ENCODE results near the gene DGKH. TPM values are rescaled to one million over a fixed set of nuclear protein-coding genes. Genes with fewer than 3 reads are reported as not detected.

Gene DGKH
- total and polyA plus RNA-seq, 2 of the 13 experiments (the other 11 are each of a cell fraction or from before 2014, with no cell fraction given) = 0.01 to 0.13 TPM

- WGBS (ENCODE audit: low lambda C conversion rate) = 3% methylated on average over 4 of the region's 4 CpGs
- POLR2A ChIA-PET = no interaction called here
- TF ChIP-seq ZBTB1 (CRISPR knock-in tag; IDR thresholded peaks at IDR 0.05; ENCODE audit: borderline replicate concordance) (no peak), ZNF740 (CRISPR knock-in tag; IDR thresholded peaks at IDR 0.05) (no peak), SP1 (IDR thresholded peaks at IDR 0.05) (no peak), SP1 (CRISPR knock-in tag; IDR thresholded peaks at IDR 0.05) (no peak), ADNP (CRISPR knock-in tag; IDR thresholded peaks at IDR 0.05) (no peak), ZNF773 (CRISPR knock-in tag; IDR thresholded peaks at IDR 0.05; ENCODE audit: borderline replicate concordance) (no peak), MEIS1 (CRISPR knock-in tag; IDR thresholded peaks at IDR 0.05; ENCODE audit: borderline replicate concordance) (no peak)
- Histone ChIP-seq H3K4me2 (ENCODE audit: low read depth, low read length) (no peak overlapping the region), H3K27ac (ENCODE audit: extremely low read length, insufficient read depth, low read length) (no peak overlapping the region), H3K36me3 (replicated peaks in 1 of 2; ENCODE audit: control insufficient read depth in 1 of 2, insufficient read depth in 2 of 2, low read length in 2 of 2) (no peaks in the 10 kb centered on the region), H3K9ac (ENCODE audit: insufficient read depth, low read depth, low read length) (no peak overlapping the region), H2AFZ (ENCODE audit: low read length) (no peak overlapping the region), H3K4me1 (ENCODE audit: insufficient read depth, low read length) (no peaks in the 10 kb centered on the region), H3K4me3 (replicated peaks in 1 of 3; ENCODE audit: insufficient read depth in 1 of 3, low read depth in 2 of 3, low read length in 3 of 3) (no peak overlapping the region), H4K20me1 (ENCODE audit: insufficient read depth, low read length) (no peaks in the 10 kb centered on the region), H3K79me2 (ENCODE audit: insufficient read depth, low read length) (no peaks in the 10 kb centered on the region), H3K27me3 (ENCODE audit: control insufficient read depth in 1 of 2, insufficient read depth in 2 of 2, low read length in 2 of 2) (no peaks in the 10 kb centered on the region; a peak in 1 of 5 replicates), H3K9me3 (ENCODE audit: low read length) (no peaks in the 10 kb centered on the region)
- no peak for ATAC-seq
- CTCF ChIA-PET (ENCODE audit: low intra/inter-chr PET ratio, low total read pairs) = no interaction called here
- no TSS peak for BruUV-seq (replicated peaks)
- intact Hi-C loops (cut with micrococcal nuclease; ENCODE audit: unreplicated experiment) = loop anchor here (5.0 kb wide), 2 partner anchors 701 to 761 kb away; no protein-coding TSS in a partner anchor
- FAIRE-seq = no peak
- in situ Hi-C loops (cut with HindIII; ENCODE audit: extremely low pct_ligation_motif_present, low pct_unique_long_range_greater_than_20kb) = loop anchor here (5.0 to 25.0 kb wide), 2 partner anchors 446 to 701 kb away; no protein-coding TSS in a partner anchor
- DNase-seq (ENCODE audit: low spot score) = no peak
These were observed 64.4 kb downstream of the DGKH start for GRCh38 chr13:42112864-42113263.

GRCh38 chr13:42113478-42113877 is 65.0 kb downstream of the DGKH start:
- Histone ChIP-seq H2AFZ (ENCODE audit: low read length) (no peak overlapping the region), H3K4me1 (ENCODE audit: insufficient read depth, low read length) (no peaks in the 10 kb centered on the region), H3K36me3 (replicated peaks in 1 of 2; ENCODE audit: control insufficient read depth in 1 of 2, insufficient read depth in 2 of 2, low read length in 2 of 2) (no peaks in the 10 kb centered on the region), H3K79me2 (ENCODE audit: insufficient read depth, low read length) (no peaks in the 10 kb centered on the region), H3K27me3 (ENCODE audit: control insufficient read depth in 1 of 2, insufficient read depth in 2 of 2, low read length in 2 of 2) (no peaks in the 10 kb centered on the region; a peak in 1 of 5 replicates), H3K27ac (ENCODE audit: extremely low read length, insufficient read depth, low read length) (no peak overlapping the region), H4K20me1 (ENCODE audit: insufficient read depth, low read length) (no peaks in the 10 kb centered on the region), H3K9ac (ENCODE audit: insufficient read depth, low read depth, low read length) (no peak overlapping the region), H3K4me3 (replicated peaks in 1 of 3; ENCODE audit: insufficient read depth in 1 of 3, low read depth in 2 of 3, low read length in 3 of 3) (no peak overlapping the region), H3K4me2 (ENCODE audit: low read depth, low read length) (no peak overlapping the region), H3K9me3 (ENCODE audit: low read length) (no peaks in the 10 kb centered on the region)
- intact Hi-C loops (cut with micrococcal nuclease; ENCODE audit: unreplicated experiment) (loop anchor here (5.0 kb wide), 2 partner anchors 701 to 761 kb away; no protein-coding TSS in a partner anchor), in situ Hi-C loops (cut with HindIII; ENCODE audit: extremely low pct_ligation_motif_present, low pct_unique_long_range_greater_than_20kb) (loop anchor here (5.0 to 25.0 kb wide), 2 partner anchors 446 to 701 kb away; no protein-coding TSS in a partner anchor)
- BruUV-seq (replicated peaks) = no TSS peak
- DNase-seq (ENCODE audit: low spot score) = no peak
- WGBS (ENCODE audit: low lambda C conversion rate) = 32% methylated on average over 5 of the region's 5 CpGs
- CTCF ChIA-PET (ENCODE audit: low intra/inter-chr PET ratio, low total read pairs) = no interaction called here
- FAIRE-seq = no peak
- POLR2A ChIA-PET = no interaction called here
- ATAC-seq = no peak
- no peak for TF ChIP-seq SRSF9 (IDR thresholded peaks at IDR 0.05; ENCODE audit: borderline replicate concordance, insufficient read depth, low read depth, low read length, poor library complexity, severe bottlenecking)
- no peak for TF ChIP-seq ATF3 (CRISPR knock-in tag; IDR thresholded peaks at IDR 0.05)
- no peak for TF ChIP-seq ZNF451 (CRISPR knock-in tag; IDR thresholded peaks at IDR 0.05)
- TF ChIP-seq AKAP8 (CRISPR knock-in tag; IDR thresholded peaks at IDR 0.05) = no peak
- TF ChIP-seq HNF4G (IDR thresholded peaks at IDR 0.05; ENCODE audit: borderline replicate concordance, low read depth, low read length) = no peak
- TF ChIP-seq HNF4G (CRISPR knock-in tag; IDR thresholded peaks at IDR 0.05; ENCODE audit: borderline replicate concordance, low read depth) = no peak
- no peak for TF ChIP-seq ZNF207 (IDR thresholded peaks at IDR 0.05; ENCODE audit: borderline replicate concordance)
- no peak for TF ChIP-seq NR2C2 (CRISPR knock-in tag; IDR thresholded peaks at IDR 0.05; ENCODE audit: borderline replicate concordance)
- no peak for TF ChIP-seq TRAFD1 (CRISPR knock-in tag; IDR thresholded peaks at IDR 0.05; ENCODE audit: borderline replicate concordance)
- no peak for TF ChIP-seq ARID2 (CRISPR knock-in tag; IDR thresholded peaks at IDR 0.05; ENCODE audit: borderline replicate concordance)
- no peak for TF ChIP-seq YEATS4 (CRISPR knock-in tag; IDR thresholded peaks at IDR 0.05; ENCODE audit: borderline replicate concordance)
- no peak for TF ChIP-seq ZNF446 (CRISPR knock-in tag; IDR thresholded peaks at IDR 0.05)
